ENCODE measurements around the gene SCFD2. TPM values are rescaled to one million over a fixed set of nuclear protein-coding genes. Genes with fewer than 3 reads are reported as not detected.
A peak's percentile ranks its signal among the peaks of the same experiment; 100 is the strongest.
"Not testable (repeated sequence)": the region's sequence is repeated elsewhere in the genome, so short reads cannot be mapped to it uniquely, and the experiment has no call there.

The SCFD2 gene
- polyA plus RNA-seq, 3 donors from 2014 or later, result 13.0 to 22.8 (median 21.4) TPM

DNA sequence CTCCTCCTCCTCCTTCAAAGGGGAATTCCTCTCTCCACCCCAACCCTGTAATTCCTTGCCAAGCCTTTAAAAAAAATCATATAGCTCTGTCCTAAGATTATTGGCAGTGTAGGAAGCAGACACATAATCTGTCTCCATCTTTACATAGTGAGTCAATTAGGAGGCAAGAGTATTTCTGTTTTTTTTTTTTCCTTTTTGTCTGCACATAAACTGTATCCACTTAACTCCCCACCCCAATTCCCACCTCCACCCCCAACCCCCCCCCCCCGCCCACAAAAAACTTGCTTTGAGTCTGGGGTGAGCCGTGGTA, 321.3 kb downstream of the SCFD2 start:
- Mint-ChIP-seq H3K27me3 (ENCODE audit: low read depth in 3 of 3) (no peaks in the 10 kb centered on the region), H3K36me3 (no peaks in the 10 kb centered on the region), H3K4me3 (no peak overlapping the region), H3K27ac (no peak overlapping the region), H3K4me1 (peaks cover 0 to under 1% of the 10 kb centered on the region in 2 donors), H3K9me3 (no peaks in the 10 kb centered on the region)
- no peak for DNase-seq

DNA sequence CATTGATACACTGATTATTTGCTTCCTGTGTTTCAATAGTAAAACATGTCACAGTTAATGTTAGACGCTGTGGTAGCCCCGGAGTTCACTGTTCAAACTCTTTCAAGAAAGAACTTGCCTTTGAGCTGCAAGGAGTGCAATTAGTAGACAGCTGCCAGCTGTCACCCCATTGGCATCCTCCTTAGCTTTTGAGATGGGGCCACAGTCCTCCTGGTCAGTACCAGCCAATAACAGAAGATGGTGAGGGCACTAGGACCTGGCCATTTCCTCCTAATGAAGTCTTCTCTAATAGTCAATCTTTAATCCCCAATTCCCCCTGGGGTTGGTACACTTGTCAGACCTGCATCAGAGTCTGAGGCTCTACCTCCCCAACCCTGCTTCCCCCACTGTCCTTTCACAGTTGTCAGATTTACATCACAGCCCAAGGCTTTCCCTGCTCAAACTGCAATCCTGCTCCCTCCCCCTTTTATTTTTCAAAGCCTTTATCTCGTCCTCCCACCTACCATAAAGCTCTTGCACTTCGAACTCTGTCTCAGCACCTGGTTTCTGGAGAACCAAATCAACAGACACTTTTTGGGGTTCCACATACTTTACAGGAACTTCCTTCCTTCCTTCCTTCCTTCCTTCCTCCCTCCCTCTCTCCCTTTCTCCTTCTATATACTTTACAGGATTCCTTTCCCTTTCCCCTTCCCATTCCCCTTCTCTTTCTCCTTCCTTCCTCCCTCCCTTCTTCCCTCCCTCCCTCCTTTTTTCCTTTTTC, 321.8 kb downstream of the SCFD2 start:
- H3K36me3 Mint-ChIP-seq, result no peaks in the 10 kb centered on the region
- H3K27ac Mint-ChIP-seq, result peak overlapping the region in 1 of 6 donors; percentile 12
- DNase-seq, result no peak
- no peaks in the 10 kb centered on the region for H3K27me3 Mint-ChIP-seq (ENCODE audit: low read depth in 3 of 3)
- peaks cover 0 to 5% of the 10 kb centered on the region in 2 donors for H3K4me1 Mint-ChIP-seq
- H3K4me3 Mint-ChIP-seq, result no peak overlapping the region
- H3K9me3 Mint-ChIP-seq, result no peaks in the 10 kb centered on the region

DNA sequence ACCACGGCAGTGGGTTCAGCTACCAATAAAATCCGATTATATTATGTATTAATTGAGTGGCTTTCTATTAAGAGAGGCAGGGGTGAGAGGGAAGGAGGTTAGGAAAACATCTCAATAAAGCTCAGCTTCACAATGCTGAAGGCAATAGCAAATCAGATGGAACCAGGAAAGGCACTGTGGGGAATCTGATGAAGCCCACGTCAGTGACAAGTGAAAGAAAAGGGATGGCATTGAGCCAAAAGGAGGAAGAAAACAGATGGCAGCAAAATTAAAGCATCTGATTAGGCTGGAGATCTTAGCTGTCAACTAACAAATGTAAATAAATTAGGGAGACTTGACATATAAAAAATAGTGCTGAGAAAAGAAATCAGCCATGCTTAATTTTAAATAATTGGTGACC, 322.8 kb downstream of the SCFD2 start:
- Mint-ChIP-seq H3K4me1 (peaks cover 0 to 8% of the 10 kb centered on the region in 2 donors), H3K36me3 (no peaks in the 10 kb centered on the region), H3K27ac (no peak overlapping the region), H3K9me3 (no peaks in the 10 kb centered on the region), H3K27me3 (ENCODE audit: low read depth in 3 of 3) (no peaks in the 10 kb centered on the region), H3K4me3 (no peak overlapping the region)
- no peak for DNase-seq

DNA sequence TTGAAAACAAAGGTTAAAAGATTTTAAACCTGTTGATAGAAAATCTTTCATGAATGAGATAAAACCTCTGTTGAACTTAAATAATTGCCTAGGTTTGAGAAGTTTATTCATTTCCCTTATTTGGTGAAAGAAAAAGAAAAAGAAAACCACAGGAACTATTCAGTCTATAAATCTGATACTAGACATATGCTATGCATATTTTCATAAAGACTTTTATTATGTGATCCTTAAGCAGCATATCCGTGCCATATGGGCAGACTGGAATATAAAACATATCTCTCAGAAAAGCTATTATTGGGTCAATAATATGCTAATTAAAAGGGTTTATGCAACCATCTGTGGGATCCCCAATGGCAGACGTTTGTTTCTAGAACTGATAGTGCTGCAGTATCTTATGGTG, 325.0 kb downstream of the SCFD2 start:
- Mint-ChIP-seq H3K4me3 (no peak overlapping the region), H3K9me3 (no peaks in the 10 kb centered on the region), H3K27me3 (ENCODE audit: low read depth in 3 of 3) (no peaks in the 10 kb centered on the region), H3K36me3 (no peaks in the 10 kb centered on the region), H3K27ac (no peak overlapping the region), H3K4me1 (peaks cover 0 to 8% of the 10 kb centered on the region in 2 donors)
- no peak for DNase-seq

DNA sequence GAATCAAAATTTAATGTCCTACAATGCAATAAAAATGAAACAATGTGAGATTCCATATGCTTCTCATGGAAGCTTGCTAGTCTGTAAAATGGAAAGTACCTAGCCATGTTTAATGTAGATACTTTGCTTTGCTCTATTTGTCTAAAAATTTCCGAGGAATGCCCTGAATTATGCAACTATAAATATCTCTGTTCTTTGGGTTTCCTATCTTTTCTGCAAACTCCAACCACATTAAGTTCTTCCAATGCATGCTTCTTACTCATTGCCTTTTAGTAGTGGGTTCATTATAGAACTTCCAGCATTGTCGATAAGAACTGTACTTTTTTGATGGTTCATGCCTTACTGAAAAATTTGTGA, 325.4 kb downstream of the SCFD2 start:
- H3K4me3 Mint-ChIP-seq, result no peak overlapping the region
- DNase-seq, result no peak
- H3K27ac Mint-ChIP-seq, result no peak overlapping the region
- peaks cover 0 to 3% (median 0%) of the 10 kb centered on the region in 6 donors for H3K9me3 Mint-ChIP-seq
- no peaks in the 10 kb centered on the region for H3K27me3 Mint-ChIP-seq (ENCODE audit: low read depth in 3 of 3)
- H3K4me1 Mint-ChIP-seq, result peaks cover 0 to 8% of the 10 kb centered on the region in 2 donors
- peaks cover 0 to 3% (median 2%) of the 10 kb centered on the region in 3 donors for H3K36me3 Mint-ChIP-seq

DNA sequence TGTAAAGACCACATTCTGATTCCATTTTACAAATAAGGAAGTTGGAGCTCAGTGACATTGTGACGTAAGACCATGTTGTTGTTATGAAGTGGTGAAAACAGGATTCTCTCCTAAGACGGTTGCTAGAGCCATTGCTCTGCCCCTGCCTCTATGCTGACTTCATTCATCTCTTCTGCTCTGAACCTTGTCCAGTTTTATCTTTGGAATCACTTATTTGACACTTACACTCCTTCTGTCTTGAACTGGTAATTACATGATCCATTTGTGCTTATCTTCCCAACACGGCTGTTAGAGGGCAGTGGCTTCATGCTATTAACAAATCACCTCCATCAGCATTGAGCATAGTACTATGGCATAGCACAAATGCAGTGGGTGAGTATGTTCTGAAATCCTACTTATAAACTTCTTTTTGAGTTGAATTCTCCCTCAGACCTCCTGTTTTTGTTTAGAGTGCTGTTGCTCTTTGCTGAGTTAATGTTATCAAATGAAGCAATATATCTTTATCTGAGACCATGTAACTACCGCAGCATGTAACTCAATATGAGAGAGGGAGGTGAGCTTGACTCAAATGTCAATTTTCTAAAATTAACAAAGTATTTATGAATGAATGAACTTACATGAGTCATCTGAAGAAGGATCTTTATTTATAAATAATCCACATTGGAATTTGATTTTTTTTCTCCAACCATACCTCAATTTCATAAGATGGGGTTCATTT, 326.0 kb downstream of the SCFD2 start:
- no peaks in the 10 kb centered on the region for H3K27me3 Mint-ChIP-seq (ENCODE audit: low read depth in 3 of 3)
- H3K36me3 Mint-ChIP-seq, result peaks cover 0 to 4% (median 4%) of the 10 kb centered on the region in 3 donors
- H3K9me3 Mint-ChIP-seq, result peaks cover 0 to 5% (median 0%) of the 10 kb centered on the region in 6 donors
- no peak overlapping the region for H3K4me3 Mint-ChIP-seq
- no peak overlapping the region for H3K27ac Mint-ChIP-seq
- no peak for DNase-seq
- peaks cover 0 to 8% of the 10 kb centered on the region in 2 donors for H3K4me1 Mint-ChIP-seq

DNA sequence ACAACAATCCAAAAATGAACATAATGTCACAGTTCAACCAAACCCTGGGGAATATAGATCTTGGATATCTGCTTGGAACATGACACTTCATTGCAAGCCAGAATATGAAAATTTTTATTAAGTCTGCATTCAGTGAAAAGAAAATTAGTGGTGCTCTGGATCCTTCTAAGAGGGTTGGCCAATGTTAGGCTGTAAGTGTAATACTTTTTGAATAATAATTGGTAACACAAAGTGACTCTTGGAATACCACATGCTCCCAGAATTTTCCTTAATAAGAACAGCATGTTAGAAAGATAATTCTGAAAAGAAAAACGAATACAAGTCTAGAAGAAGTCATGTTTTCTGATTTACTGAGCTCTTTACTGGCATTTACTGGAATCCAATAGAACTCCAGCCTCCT, 328.0 kb downstream of the SCFD2 start:
- H3K36me3 Mint-ChIP-seq, result peaks cover 4 to 8% (median 5%) of the 10 kb centered on the region in 3 donors
- peaks cover 0 to 1% (median 0%) of the 10 kb centered on the region in 3 donors for H3K27me3 Mint-ChIP-seq (ENCODE audit: low read depth in 3 of 3)
- no peak overlapping the region for H3K4me3 Mint-ChIP-seq
- no peak for DNase-seq
- no peak overlapping the region for H3K27ac Mint-ChIP-seq
- peaks cover 0 to 11% (median under 1%) of the 10 kb centered on the region in 6 donors for H3K9me3 Mint-ChIP-seq
- H3K4me1 Mint-ChIP-seq, result peaks cover 14 to 15% of the 10 kb centered on the region in 2 donors

DNA sequence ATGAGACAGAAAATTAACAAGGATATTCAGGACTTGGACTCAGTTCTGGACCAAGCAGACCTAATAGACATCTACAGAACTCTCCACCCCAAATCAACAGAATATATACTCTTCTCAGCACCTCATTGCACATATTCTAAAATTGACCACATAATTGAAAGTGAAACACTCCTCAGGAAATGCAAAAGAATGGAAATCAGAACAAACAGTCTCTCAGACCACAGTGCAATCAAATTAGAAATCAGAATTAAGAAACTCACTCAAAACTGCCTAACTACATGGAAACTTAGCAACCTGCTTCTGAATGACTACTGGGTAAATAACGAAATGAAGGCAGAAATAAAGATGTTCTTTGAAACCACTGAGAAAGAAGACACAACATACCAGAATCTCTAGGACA, 333.0 kb downstream of the SCFD2 start:
- Mint-ChIP-seq H3K27ac (peak overlapping the region in 2 of 6 donors; percentile 3 to 27), H3K4me3 (peak overlapping the region in 3 of 5 donors; percentile 1 to 31 (median 7)), H3K4me1 (peaks cover 23 to 30% of the 10 kb centered on the region in 2 donors), H3K9me3 (peaks cover 0 to 11% (median under 1%) of the 10 kb centered on the region in 6 donors), H3K36me3 (peaks cover 5 to 14% (median 10%) of the 10 kb centered on the region in 3 donors)
- DNase-seq; H3K27me3 Mint-ChIP-seq (ENCODE audit: low read depth in 3 of 3): not testable (repeated sequence)

DNA sequence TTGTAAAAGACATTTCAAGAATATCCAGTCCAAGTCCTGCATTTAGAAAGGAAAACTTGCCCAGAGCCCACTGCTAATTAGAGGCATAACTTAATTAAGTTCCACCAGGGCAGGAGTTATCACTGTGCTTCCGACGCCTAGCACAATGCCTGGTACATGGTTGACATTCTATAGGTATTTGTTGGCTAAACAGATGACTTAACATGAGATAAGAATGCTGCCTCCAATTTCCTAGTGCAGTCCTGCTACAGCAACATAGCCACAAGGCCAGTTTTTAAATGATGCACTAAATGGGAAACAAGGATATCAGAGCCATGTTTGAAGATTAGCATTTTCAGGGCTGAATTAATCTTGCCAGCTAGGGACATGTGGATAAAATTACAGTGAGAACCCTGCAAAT, 339.6 kb downstream of the SCFD2 start:
- H3K9me3 Mint-ChIP-seq, result no peaks in the 10 kb centered on the region
- H3K36me3 Mint-ChIP-seq, result peaks cover 0 to 11% (median 4%) of the 10 kb centered on the region in 3 donors
- no peak overlapping the region for H3K27ac Mint-ChIP-seq
- no peak for DNase-seq
- H3K4me3 Mint-ChIP-seq, result no peak overlapping the region
- H3K27me3 Mint-ChIP-seq (ENCODE audit: low read depth in 3 of 3), result no peaks in the 10 kb centered on the region
- peaks cover 0 to 7% of the 10 kb centered on the region in 2 donors for H3K4me1 Mint-ChIP-seq

DNA sequence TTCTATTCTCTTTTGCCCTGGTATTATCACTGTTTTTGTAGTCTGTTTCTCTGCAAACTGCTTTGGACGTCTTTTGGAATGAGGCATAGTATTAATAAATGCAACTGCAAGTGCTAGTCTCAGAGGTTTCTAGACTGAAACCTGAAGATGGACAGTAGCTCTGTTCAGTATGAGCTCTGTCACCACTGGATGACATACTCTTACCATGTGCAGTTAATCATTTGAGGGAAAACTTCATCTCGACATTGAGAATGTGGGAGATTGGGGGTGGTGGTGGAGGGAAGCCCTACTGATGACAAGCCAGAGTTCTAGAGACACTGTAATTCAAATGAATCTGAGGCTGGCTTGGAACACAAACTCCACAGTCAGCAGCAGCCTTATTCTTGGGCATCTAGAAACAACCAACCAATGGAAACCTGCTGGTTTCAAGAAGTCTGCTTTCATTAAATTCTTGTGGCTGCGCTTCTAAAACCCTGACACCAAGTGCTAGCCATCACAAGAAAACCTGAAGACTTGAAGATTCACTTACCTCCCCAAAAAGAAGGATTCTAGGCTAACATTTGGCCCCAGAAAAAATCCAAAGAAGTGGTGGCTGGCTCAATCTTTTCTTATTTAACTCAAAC, 342.1 kb downstream of the SCFD2 start:
- Mint-ChIP-seq H3K9me3 (no peaks in the 10 kb centered on the region), H3K4me1 (peaks cover 0 to 5% of the 10 kb centered on the region in 2 donors), H3K27ac (no peak overlapping the region), H3K4me3 (no peak overlapping the region), H3K27me3 (ENCODE audit: low read depth in 3 of 3) (no peaks in the 10 kb centered on the region), H3K36me3 (peaks cover 0 to 11% (median 4%) of the 10 kb centered on the region in 3 donors)
- no peak for DNase-seq

DNA sequence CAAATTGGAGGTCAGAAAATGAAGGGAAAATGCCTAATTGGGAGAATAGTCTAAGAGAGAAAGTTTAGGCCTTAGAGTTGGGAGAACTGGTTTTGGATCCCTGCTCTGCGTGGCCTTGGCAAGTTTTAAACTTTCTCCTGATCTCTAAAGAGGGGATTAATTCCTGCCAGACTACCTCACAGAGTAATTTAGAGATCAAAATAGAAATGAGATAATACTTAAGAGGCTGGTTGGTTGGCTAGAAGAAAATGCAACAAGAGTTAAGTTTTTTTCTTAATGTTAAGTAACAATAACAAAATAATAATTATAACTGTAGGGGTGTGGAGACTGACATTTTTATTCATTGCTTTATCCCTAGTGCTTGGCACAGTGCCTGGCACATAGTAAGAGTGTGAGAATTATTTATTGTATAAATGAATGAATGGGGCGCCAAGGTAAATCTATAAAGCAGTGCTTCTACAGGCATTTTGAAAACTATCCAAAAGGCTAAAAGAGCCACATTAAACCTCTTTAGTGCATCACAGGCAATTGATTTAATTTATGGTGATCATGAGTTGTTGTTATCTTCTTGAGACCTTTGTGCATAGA, 343.3 kb downstream of the SCFD2 start:
- no peaks in the 10 kb centered on the region for H3K4me1 Mint-ChIP-seq
- no peaks in the 10 kb centered on the region for H3K9me3 Mint-ChIP-seq
- no peak overlapping the region for H3K27ac Mint-ChIP-seq
- no peaks in the 10 kb centered on the region for H3K27me3 Mint-ChIP-seq (ENCODE audit: low read depth in 3 of 3)
- peaks cover 0 to 11% (median 0%) of the 10 kb centered on the region in 3 donors for H3K36me3 Mint-ChIP-seq
- DNase-seq, result no peak
- H3K4me3 Mint-ChIP-seq, result no peak overlapping the region

DNA sequence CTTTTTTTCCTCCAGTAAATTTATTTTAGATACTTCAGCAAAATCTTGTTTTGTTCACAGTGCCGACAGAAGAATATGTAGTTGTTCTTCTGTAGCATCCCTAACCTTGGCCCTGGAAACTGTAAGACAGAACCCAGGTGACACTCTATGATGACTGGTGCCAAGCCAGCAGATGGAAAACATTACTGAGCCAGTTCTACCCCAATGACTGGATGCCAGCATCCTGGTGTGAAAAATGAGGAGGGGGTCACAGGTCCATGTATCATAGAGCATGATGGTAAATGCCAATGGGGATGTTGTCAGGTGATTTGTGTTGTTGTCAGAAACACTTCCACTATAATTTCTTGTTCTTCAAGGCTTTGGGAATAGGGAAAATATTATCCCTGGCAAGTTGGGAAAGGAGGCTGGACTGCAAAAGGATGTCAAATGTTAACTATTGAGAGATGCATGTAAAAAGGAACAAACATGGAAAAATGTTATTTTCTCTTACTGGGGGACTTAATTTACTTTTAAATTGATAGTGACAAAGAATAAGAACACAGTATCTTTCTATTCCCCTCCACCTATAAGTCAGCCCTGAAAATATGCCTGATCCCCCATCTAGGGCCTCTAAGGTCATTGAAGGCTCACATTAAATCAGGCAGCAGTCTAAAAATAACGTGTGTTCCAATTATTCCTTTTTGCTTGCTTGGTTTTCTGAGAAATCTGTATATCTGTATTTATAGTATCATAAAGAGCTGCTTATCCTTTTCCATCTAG, 343.9 kb downstream of the SCFD2 start:
- Mint-ChIP-seq H3K4me1 (no peaks in the 10 kb centered on the region), H3K36me3 (peaks cover 0 to 8% (median 0%) of the 10 kb centered on the region in 3 donors), H3K9me3 (no peaks in the 10 kb centered on the region), H3K27me3 (ENCODE audit: low read depth in 3 of 3) (no peaks in the 10 kb centered on the region), H3K4me3 (no peak overlapping the region), H3K27ac (no peak overlapping the region)
- no peak for DNase-seq

Measured in immature natural killer cell (primary cell).